ENCODE results near the gene BCAS3. TPM values are rescaled to one million over a fixed set of nuclear protein-coding genes. Genes with fewer than 3 reads are reported as not detected.

BCAS3 gene
- total RNA-seq, 4 donors from 2014 or later = 13.0 to 27.8 (median 20.7) TPM

GRCh38 chr17:61345061-61345460 is 667.4 kb downstream of the BCAS3 start:
- peaks cover 0 to 7% (median 0%) of the 10 kb centered on the region in 4 donors for H3K27me3 ChIP-seq
- no peak for DNase-seq
- no peaks in the 10 kb centered on the region for H3K36me3 ChIP-seq
- H3K4me3 ChIP-seq = no peak overlapping the region
- H3K4me1 ChIP-seq = no peaks in the 10 kb centered on the region
- no peak overlapping the region for H3K27ac ChIP-seq
- intact Hi-C loops (cut with DNase I) = no loop called here
- no peak for TF ChIP-seq POLR2A (IDR thresholded peaks at IDR 0.05)
- TF ChIP-seq, protein P1, sequence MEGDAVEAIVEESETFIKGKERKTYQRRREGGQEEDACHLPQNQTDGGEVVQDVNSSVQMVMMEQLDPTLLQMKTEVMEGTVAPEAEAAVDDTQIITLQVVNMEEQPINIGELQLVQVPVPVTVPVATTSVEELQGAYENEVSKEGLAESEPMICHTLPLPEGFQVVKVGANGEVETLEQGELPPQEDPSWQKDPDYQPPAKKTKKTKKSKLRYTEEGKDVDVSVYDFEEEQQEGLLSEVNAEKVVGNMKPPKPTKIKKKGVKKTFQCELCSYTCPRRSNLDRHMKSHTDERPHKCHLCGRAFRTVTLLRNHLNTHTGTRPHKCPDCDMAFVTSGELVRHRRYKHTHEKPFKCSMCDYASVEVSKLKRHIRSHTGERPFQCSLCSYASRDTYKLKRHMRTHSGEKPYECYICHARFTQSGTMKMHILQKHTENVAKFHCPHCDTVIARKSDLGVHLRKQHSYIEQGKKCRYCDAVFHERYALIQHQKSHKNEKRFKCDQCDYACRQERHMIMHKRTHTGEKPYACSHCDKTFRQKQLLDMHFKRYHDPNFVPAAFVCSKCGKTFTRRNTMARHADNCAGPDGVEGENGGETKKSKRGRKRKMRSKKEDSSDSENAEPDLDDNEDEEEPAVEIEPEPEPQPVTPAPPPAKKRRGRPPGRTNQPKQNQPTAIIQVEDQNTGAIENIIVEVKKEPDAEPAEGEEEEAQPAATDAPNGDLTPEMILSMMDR (IDR thresholded peaks at IDR 0.05) = no peak
- no peaks in the 10 kb centered on the region for H3K9me3 ChIP-seq
- WGBS, 2 donors = 80 to 83% methylated on average over 6 of the region's 6 CpGs

- TF ChIP-seq, protein P1 (IDR thresholded peaks at IDR 0.05) = no peak
- no peak for TF ChIP-seq POLR2A (IDR thresholded peaks at IDR 0.05)
- Histone ChIP-seq H3K9me3 (no peaks in the 10 kb centered on the region), H3K36me3 (no peaks in the 10 kb centered on the region), H3K4me3 (no peak overlapping the region), H3K27ac (no peak overlapping the region), H3K27me3 (peaks cover 0 to 4% (median 0%) of the 10 kb centered on the region in 4 donors), H3K4me1 (no peaks in the 10 kb centered on the region)
- no peak for DNase-seq
- 87 to 91% methylated on average over 7 of the region's 7 CpGs for WGBS, 2 donors
- intact Hi-C loops (cut with DNase I) = no loop called here
Measured at GRCh38 chr17:61345825-61346666, 668.4 kb downstream of the BCAS3 start.

GRCh38 chr17:61349350-61349749 is 671.7 kb downstream of the BCAS3 start:
- no peak overlapping the region for H3K27ac ChIP-seq
- no peak overlapping the region for H3K4me3 ChIP-seq
- TF ChIP-seq, protein P1 (IDR thresholded peaks at IDR 0.05) = no peak
- TF ChIP-seq POLR2A (IDR thresholded peaks at IDR 0.05) = no peak
- H3K36me3 ChIP-seq = no peaks in the 10 kb centered on the region
- H3K4me1 ChIP-seq = peaks cover 0 to 18% (median 9%) of the 10 kb centered on the region in 3 donors
- WGBS, 2 donors = 76 to 95% methylated on average over 3 of the region's 3 CpGs
- H3K27me3 ChIP-seq = no peaks in the 10 kb centered on the region
- H3K9me3 ChIP-seq = no peaks in the 10 kb centered on the region
- no peak for DNase-seq
- intact Hi-C loops (cut with DNase I) = no loop called here

DNA sequence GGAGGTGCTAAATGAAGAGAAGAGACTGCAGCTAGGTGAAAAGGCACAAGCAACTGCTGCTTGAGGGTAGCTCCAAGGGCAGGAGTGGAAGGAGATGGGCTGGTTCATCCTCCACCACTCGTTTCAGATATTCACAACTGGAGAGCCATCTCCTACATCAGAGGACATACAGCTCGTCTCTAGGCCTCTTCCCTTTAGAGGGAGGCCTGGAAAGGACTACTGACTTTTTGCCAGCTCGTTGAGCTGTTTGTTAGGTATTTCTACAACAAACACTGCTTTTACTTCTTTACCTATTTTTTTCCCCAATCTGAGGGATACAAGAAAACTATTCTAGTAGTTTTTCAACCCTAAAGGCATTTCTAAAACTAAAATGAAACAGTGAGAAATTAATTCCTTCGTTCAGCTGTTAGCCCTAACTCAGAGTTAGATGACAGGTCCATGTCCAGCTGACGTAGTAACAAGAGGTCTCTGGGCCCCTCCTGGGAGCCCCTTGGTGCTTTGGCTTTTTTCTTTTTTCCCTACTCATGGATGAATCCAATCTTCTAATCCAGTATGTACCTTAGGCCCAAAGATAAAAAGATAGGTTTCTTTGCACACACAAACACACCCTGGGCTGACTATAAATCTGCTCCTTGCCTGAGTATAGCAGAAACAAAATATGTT is 674.2 kb downstream of the BCAS3 start:
- TF ChIP-seq, protein P1 (IDR thresholded peaks at IDR 0.05) = no peak
- no peak for TF ChIP-seq POLR2A (IDR thresholded peaks at IDR 0.05)
- WGBS, 2 donors = 77 to 83% methylated on average over 5 of the region's 5 CpGs
- H3K36me3 ChIP-seq = no peaks in the 10 kb centered on the region
- no peak overlapping the region for H3K27ac ChIP-seq
- no peak for DNase-seq
- intact Hi-C loops (cut with DNase I) = no loop called here
- peaks cover 0 to 42% (median 16%) of the 10 kb centered on the region in 3 donors for H3K4me1 ChIP-seq
- no peaks in the 10 kb centered on the region for H3K9me3 ChIP-seq
- no peaks in the 10 kb centered on the region for H3K27me3 ChIP-seq
- no peak overlapping the region for H3K4me3 ChIP-seq

DNA sequence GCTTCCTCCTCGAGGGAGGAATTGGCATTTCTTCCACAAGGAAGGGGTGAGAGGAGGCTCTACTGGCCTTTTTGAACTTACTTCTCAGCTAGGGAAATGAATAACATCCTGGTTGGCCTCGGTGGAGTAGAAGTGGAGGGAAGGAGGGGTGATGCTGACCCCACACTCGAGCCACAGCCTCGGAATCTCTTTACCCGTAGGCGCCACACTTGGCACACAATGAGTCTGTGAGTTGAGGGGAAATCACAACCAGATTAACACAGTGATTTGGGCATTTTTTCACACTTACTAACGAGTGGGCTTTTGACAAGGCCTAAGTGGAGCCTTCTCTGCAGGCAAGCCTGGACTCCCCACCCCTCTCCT is 674.7 kb downstream of the BCAS3 start:
- Histone ChIP-seq H3K4me1 (peaks cover 0 to 47% (median 16%) of the 10 kb centered on the region in 3 donors), H3K4me3 (no peak overlapping the region), H3K27ac (no peak overlapping the region), H3K36me3 (no peaks in the 10 kb centered on the region), H3K9me3 (no peaks in the 10 kb centered on the region), H3K27me3 (no peaks in the 10 kb centered on the region)
- DNase-seq = no peak
- intact Hi-C loops (cut with DNase I) = no loop called here
- no peak for TF ChIP-seq POLR2A (IDR thresholded peaks at IDR 0.05)
- TF ChIP-seq, protein P1 (IDR thresholded peaks at IDR 0.05) = no peak
- 56 to 69% methylated on average over 6 to 7 of the region's 7 CpGs for WGBS, 2 donors
